C4-2B (cell line): ENCODE data around the gene DNAH8.

Experiments used
- CTCF ChIP-seq: fragments of 450-650 bp; conservative IDR thresholded peaks from 2 replicates; pipeline ENCODE4 v1.5.1; 2017; ENCODE audit warnings: mild to moderate bottlenecking
- ZFX ChIP-seq: fragments of 450-650 bp; IDR thresholded peaks from 2 replicates; pipeline ENCODE4 v1.6.1; 2017

GRCh38 chr6:38804358-38804757 lies 89.2 kb downstream of the DNAH8 start:
- TF ChIP-seq CTCF (no peak), ZFX (no peak)
